ENCODE results near the gene RP9. TPM values are rescaled to one million over a fixed set of nuclear protein-coding genes. Genes with fewer than 3 reads are reported as not detected.

Gene RP9
- total RNA-seq (10 to 100 TPM; 17.6 to 20.3 TPM), total RNA-seq (10.1 to 33.5 (median 15.2) reads per million in 172 experiments)
- 16.6 TPM for polyA plus RNA-seq (2013, experiment 1 of 2)
- polyA plus RNA-seq (2013, experiment 2 of 2) = 15.4 TPM

GRCh38 chr7:33109005-33109757 lies at the start of gene RP9:
Gene RP9, minus strand, starts transcription at chr7:33109404. Its CDS starts 32 bp downstream, at chr7:33109372.
- H3K4me1 Mint-ChIP-seq (ENCODE audit: low read depth) = peaks cover 48% of the 10 kb centered on the region
- TF ChIP-seq CTCF (IDR thresholded peaks at IDR 0.05) = peak; percentile 49
- POLR2A ChIA-PET = interaction anchor here (0.6 to 3.2 kb wide), 8 partner anchors 20 to 429 kb away, joined by 3 to 28 read pairs (median 6); partner anchors contain the start of genes BBS9, KBTBD2 and NT5C3A
- DNase-seq = peak; percentile 52 to 93 (median 68)
- peaks cover 2% of the 10 kb centered on the region for H3K36me3 ChIP-seq (ENCODE audit: insufficient read depth, low read length)
- peaks cover 34% of the 10 kb centered on the region for H3K4me1 ChIP-seq (ENCODE audit: insufficient read depth, low read length)
- ATAC-seq (ENCODE audit: poor library complexity) = peak; percentile 88
- peak within 1 kb of the TSS in 1 of 2 donors; percentile 51 for H3K27ac ChIP-seq (ENCODE audit: low read depth in 1 of 2, low read length in 2 of 2)
- CTCF ChIA-PET = interaction anchor here (0.9 to 4.4 kb wide), 16 partner anchors 12 to 620 kb away, joined by 3 to 32 read pairs (median 6); partner anchors contain the start of genes AVL9, BBS9, KBTBD2 and LSM5
- H3K36me3 Mint-ChIP-seq (ENCODE audit: low read depth) = peaks cover 7% of the 10 kb centered on the region
- peak within 1 kb of the TSS; percentile 78 for H3K4me3 ChIP-seq (ENCODE audit: low read length)
- no peaks in the 10 kb centered on the region for H3K9me3 ChIP-seq (ENCODE audit: control insufficient read depth in 1 of 2, insufficient read depth in 1 of 2, low read length in 2 of 2)
- peaks cover 2 to 3% of the 10 kb centered on the region in 2 experiments for H3K27me3 ChIP-seq (ENCODE audit: control insufficient read depth in 1 of 2, insufficient read depth in 2 of 2, low read length in 2 of 2)
- no peaks in the 10 kb centered on the region for H3K9me3 Mint-ChIP-seq
- intact Hi-C loops (cut with DNase I, micrococcal nuclease) = loop anchor here (1.0 to 5.0 kb wide), 10 partner anchors 20 to 622 kb away; partner anchors contain the start of genes BBS9 (in 1 of the 2), KBTBD2 (in 1 of the 2), LSM5 (in 1 of the 2) and NT5C3A (in 1 of the 2)
- peak within 1 kb of the TSS; percentile 68 for H3K27ac Mint-ChIP-seq
- peak within 1 kb of the TSS; percentile 90 for H3K4me3 Mint-ChIP-seq
- peaks cover 19% of the 10 kb centered on the region for H3K27me3 Mint-ChIP-seq

GRCh38 chr7:33157781-33158180 lies 48.6 kb upstream of the RP9 start:
- no peaks in the 10 kb centered on the region for H3K27me3 Mint-ChIP-seq
- no peaks in the 10 kb centered on the region for H3K9me3 Mint-ChIP-seq
- ChIA-PET CTCF (no interaction called here), POLR2A (no interaction called here)
- H3K27ac Mint-ChIP-seq = no peak overlapping the region
- peaks cover 88% of the 10 kb centered on the region for H3K36me3 Mint-ChIP-seq (ENCODE audit: low read depth)
- intact Hi-C loops (cut with DNase I, micrococcal nuclease) = no loop called here
- no peak overlapping the region for H3K4me3 ChIP-seq (ENCODE audit: low read length)
- H3K4me1 Mint-ChIP-seq (ENCODE audit: low read depth) = no peaks in the 10 kb centered on the region
- H3K27me3 ChIP-seq (ENCODE audit: control insufficient read depth in 1 of 2, insufficient read depth in 2 of 2, low read length in 2 of 2) = no peaks in the 10 kb centered on the region
- no peaks in the 10 kb centered on the region for H3K4me1 ChIP-seq (ENCODE audit: insufficient read depth, low read length)
- H3K27ac ChIP-seq (ENCODE audit: low read depth in 1 of 2, low read length in 2 of 2) = no peak overlapping the region
- no peak overlapping the region for H3K4me3 Mint-ChIP-seq
- peaks cover 6% of the 10 kb centered on the region for H3K36me3 ChIP-seq (ENCODE audit: insufficient read depth, low read length)
- ATAC-seq (ENCODE audit: poor library complexity) (no peak), DNase-seq (no peak)
- H3K9me3 ChIP-seq (ENCODE audit: control insufficient read depth in 1 of 2, insufficient read depth in 1 of 2, low read length in 2 of 2) = no peaks in the 10 kb centered on the region
- no peak for TF ChIP-seq CTCF (IDR thresholded peaks at IDR 0.05)

- H3K9me3 Mint-ChIP-seq = no peaks in the 10 kb centered on the region
- ChIA-PET POLR2A (no interaction called here), CTCF (no interaction called here)
- Histone ChIP-seq H3K4me1 (ENCODE audit: insufficient read depth, low read length) (no peaks in the 10 kb centered on the region), H3K9me3 (ENCODE audit: control insufficient read depth in 1 of 2, insufficient read depth in 1 of 2, low read length in 2 of 2) (no peaks in the 10 kb centered on the region), H3K27me3 (ENCODE audit: control insufficient read depth in 1 of 2, insufficient read depth in 2 of 2, low read length in 2 of 2) (no peaks in the 10 kb centered on the region), H3K27ac (ENCODE audit: low read depth in 1 of 2, low read length in 2 of 2) (no peak overlapping the region), H3K4me3 (ENCODE audit: low read length) (no peak overlapping the region), H3K36me3 (ENCODE audit: insufficient read depth, low read length) (peaks cover 6% of the 10 kb centered on the region)
- peaks cover 84% of the 10 kb centered on the region for H3K36me3 Mint-ChIP-seq (ENCODE audit: low read depth)
- intact Hi-C loops (cut with DNase I, micrococcal nuclease) = no loop called here
- DNase-seq (no peak), ATAC-seq (ENCODE audit: poor library complexity) (no peak)
- no peaks in the 10 kb centered on the region for H3K4me1 Mint-ChIP-seq (ENCODE audit: low read depth)
- H3K4me3 Mint-ChIP-seq = no peak overlapping the region
- H3K27ac Mint-ChIP-seq = no peak overlapping the region
- TF ChIP-seq CTCF (IDR thresholded peaks at IDR 0.05) = no peak
- H3K27me3 Mint-ChIP-seq = no peaks in the 10 kb centered on the region
Measured at GRCh38 chr7:33157311-33157710, 48.1 kb upstream of the RP9 start.
